22Rv1 (cell line): Measurements from ENCODE around the gene CCDC60.

Experiments
- H3K27ac ChIP-seq: fragments of 450-650 bp; 2 replicates; pipeline ENCODE4 v1.5.1; 2017
- ZFX ChIP-seq: fragments of 450-650 bp; IDR thresholded peaks from 2 replicates; pipeline ENCODE4 v1.6.1; 2017; ENCODE audit warnings: antibody characterized with exemption, borderline replicate concordance
- TF ChIP-seq, protein P1 (sequence below): fragments of 450-650 bp; IDR thresholded peaks from 2 replicates; pipeline ENCODE4 v1.5.1; 2017; ENCODE audit warnings: mild to moderate bottlenecking

The CCDC60 gene

DNA sequence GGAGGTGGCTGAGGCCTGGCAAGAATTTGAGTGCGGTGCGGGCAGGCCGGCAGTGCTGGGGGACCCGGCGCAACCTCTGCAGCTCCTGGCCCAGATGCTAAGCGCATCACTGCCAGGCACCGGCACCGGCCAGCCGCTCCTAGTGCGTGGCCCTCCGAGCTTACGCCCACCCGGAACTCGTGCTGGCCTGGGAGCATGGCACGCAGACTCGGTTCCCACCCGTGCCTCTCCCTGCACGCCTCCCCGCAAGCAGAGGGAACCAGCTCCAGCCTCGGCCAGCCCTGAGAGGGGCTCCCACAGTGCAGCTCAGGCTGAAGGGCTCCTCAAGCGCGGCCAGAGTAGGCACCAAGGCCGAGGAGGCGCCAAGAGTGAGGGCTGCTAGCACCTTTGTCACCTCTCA lies 63.7 kb downstream of the CCDC60 start:
- H3K27ac ChIP-seq, result no peak overlapping the region
- TF ChIP-seq, protein P1, sequence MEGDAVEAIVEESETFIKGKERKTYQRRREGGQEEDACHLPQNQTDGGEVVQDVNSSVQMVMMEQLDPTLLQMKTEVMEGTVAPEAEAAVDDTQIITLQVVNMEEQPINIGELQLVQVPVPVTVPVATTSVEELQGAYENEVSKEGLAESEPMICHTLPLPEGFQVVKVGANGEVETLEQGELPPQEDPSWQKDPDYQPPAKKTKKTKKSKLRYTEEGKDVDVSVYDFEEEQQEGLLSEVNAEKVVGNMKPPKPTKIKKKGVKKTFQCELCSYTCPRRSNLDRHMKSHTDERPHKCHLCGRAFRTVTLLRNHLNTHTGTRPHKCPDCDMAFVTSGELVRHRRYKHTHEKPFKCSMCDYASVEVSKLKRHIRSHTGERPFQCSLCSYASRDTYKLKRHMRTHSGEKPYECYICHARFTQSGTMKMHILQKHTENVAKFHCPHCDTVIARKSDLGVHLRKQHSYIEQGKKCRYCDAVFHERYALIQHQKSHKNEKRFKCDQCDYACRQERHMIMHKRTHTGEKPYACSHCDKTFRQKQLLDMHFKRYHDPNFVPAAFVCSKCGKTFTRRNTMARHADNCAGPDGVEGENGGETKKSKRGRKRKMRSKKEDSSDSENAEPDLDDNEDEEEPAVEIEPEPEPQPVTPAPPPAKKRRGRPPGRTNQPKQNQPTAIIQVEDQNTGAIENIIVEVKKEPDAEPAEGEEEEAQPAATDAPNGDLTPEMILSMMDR, result no peak
- TF ChIP-seq ZFX, result no peak

DNA sequence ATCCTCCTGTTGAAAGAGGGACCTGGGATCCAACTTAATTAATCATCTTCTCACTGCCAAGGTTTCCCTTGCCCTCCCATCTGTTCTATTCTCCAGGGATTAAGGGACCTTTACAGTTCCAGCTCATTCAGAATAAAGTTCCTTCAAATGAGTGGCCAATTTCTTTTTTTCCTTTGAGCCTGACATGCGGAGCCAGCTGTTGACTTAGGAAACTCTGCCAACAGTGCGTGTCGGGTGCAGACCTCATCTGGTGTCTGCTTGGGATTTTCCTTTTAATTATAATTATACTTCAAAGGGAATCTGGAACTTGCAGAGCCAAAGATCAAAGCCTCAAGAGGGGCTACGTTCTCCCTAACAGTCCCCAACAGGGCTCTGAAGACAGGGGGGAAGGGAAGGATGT lies 64.8 kb downstream of the CCDC60 start:
- no peak overlapping the region for H3K27ac ChIP-seq
- TF ChIP-seq, protein P1, result no peak

DNA sequence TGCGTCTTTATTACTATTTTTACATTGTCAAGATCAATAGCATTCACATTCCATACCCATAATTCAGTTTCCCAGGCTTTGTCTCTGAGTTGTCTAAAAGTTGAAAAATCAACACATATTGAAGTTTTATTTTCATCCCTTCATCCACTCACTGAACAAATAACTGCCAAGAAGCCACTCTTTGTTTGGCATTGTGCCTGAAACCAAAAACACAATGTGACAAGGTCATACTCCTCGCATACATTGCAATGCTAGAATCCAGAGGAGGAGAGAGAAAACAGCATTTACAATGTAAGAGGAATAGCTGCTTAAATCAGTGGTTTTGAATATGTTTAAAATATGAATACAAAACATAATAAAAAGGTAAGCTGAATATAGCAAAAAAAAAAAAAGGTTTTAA lies 71.8 kb downstream of the CCDC60 start:
- H3K27ac ChIP-seq, result no peak overlapping the region
- TF ChIP-seq, protein P1, result no peak
- TF ChIP-seq ZFX, result no peak

DNA sequence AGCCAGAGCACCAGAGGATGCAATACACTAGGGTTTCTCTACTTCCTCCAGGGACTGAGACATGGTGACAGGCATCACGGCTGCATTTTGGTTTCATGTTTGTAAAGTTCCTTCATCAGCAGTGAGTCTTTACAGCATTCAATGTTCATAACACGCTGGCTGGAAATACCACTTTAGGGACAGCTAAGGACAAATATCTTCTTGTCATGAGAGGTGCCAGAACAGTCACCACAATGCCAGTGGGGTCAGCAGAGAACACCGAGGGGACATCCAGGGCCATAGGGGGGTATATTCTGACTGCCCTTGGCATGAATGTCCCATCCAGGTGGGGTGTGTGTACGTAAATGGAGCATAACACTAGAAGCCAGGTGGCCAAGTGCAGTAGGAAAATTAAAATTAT lies 72.3 kb downstream of the CCDC60 start:
- H3K27ac ChIP-seq, result no peak overlapping the region
- no peak for TF ChIP-seq ZFX
- TF ChIP-seq, protein P1, result no peak

DNA sequence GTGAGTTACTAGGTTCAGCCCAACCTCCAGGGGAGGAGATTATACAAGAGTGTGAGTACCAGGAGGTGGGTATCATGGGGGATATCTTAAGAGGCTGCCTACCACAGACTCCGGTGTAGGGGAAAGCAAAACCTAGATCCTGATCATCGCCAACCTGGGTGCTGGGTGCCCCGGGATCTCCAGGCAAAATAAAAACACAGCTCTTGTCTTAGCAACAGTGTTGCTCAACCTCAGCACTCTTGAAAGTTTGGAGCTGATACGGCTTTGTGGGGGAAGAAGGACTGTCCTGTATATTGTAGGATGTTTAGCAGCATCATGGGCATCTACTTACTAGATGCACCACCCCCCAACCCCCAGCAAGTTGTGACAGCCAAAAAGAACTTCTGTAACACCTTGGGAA lies 74.5 kb downstream of the CCDC60 start:
- no peak for TF ChIP-seq ZFX
- TF ChIP-seq, protein P1, result no peak
- no peak overlapping the region for H3K27ac ChIP-seq

DNA sequence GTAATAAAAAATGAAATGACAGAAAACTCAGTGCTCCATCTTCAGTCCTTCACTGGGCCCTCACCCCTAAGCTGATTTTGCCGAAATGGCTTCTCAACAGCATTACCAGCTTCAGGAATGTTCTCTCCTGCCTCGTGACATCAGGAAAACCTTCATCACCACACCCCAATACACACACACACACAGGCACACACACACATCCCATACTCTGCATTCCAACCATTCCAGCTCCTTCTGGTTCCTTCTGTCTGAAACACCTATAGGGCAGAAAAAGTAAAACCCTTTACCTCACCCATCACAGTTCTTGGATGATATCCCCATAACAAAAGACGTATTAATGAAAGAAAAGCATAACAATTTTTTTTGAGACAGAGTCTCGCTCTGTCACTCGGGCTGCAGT lies 75.9 kb downstream of the CCDC60 start:
- TF ChIP-seq ZFX, result no peak
- H3K27ac ChIP-seq, result no peak overlapping the region

DNA sequence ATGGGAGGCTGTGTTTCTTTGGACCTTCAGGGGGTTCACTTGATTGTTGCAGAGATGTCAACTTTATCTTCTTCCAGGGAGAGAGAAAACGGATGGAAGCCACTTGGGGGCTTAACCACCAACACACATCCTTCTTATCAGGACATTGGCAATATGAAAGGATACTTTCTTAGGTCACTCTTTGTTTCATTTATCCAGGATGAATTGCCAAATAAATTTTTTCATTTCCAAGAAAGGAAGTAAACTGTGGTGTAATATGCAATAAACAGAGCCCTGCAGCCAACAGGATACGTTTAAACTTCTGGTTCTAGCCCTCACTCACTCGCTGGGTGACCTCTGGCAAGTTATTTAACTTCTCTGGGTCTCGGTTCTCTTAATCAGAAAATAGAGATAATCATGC lies 77.8 kb downstream of the CCDC60 start:
- TF ChIP-seq ZFX, result no peak
- TF ChIP-seq, protein P1, result no peak

More for the DNA sequence above, 77.8 kb downstream of the CCDC60 start:
- H3K27ac ChIP-seq, result no peak overlapping the region
